Endothelial cell of umbilical vein (primary cell): Measurements from ENCODE around the gene SS18L1. TPM values are rescaled to one million over a fixed set of nuclear protein-coding genes. Genes with fewer than 3 reads are reported as not detected.

Source experiments
- BruUV-seq: library from RNA; stranded (reverse); fragments of 400-500 nt; replicated peaks from 2 replicates; lab custom pipeline; 2021; lab: Mats Ljungman, UMichigan
- CTCF ChIA-PET: fragments of 300-600, 350-600 bp; sonication (Branson Sonifier 250); formaldehyde crosslinking; loops from one replicate; lab custom pipeline; 2021; ENCODE audit warnings: antibody characterized with exemption, inconsistent platforms; lab: Charles Lee
- POLR2A ChIA-PET: fragments of 300-600, 350-600 bp; sonication (Branson Sonifier 250); formaldehyde crosslinking; loops from one replicate; lab custom pipeline; 2021; ENCODE audit warnings: antibody characterized with exemption, inconsistent platforms; lab: Charles Lee
- DNase-seq: peaks from one replicate; pipeline ENCODE4 v3.0.0-alpha.2; 2011; ENCODE audit warnings: low read depth, low spot score
- FAIRE-seq: peaks from 2 replicates; lab custom pipeline; 2011; peaks lifted over from hg19 to GRCh38; lab: Jason Lieb, UNC
- H2AFZ ChIP-seq: 2 replicates; pipeline ENCODE4 v1.6.0; 2012; ENCODE audit warnings: low read depth, low read length, control low read depth, inconsistent platforms
- H3K27ac ChIP-seq: 2 replicates; pipeline ENCODE4 v1.5.1; 2011; ENCODE audit warnings: low read depth, mild to moderate bottlenecking, control low read depth, low read length, moderate library complexity; ENCODE audit not compliant: insufficient read depth
- H3K27me3 ChIP-seq, 2 experiments: 2 replicates each; pipeline versions ENCODE4 v1.6.0 to v1.6.1; 2011; ENCODE audit warnings: low read length in 2 of 2, mixed read lengths in 1 of 2; ENCODE audit not compliant: control insufficient read depth in 2 of 2, insufficient read depth in 2 of 2
- H3K36me3 ChIP-seq, 2 experiments: 2 replicates in 1 of 2; 3 replicates in 1 of 2; pipeline ENCODE4 v1.5.1; 2011; ENCODE audit warnings: low read length in 2 of 2, mild to moderate bottlenecking in 1 of 2, moderate library complexity in 1 of 2; ENCODE audit not compliant: control insufficient read depth in 2 of 2, insufficient read depth in 2 of 2; ENCODE audit errors: extremely low read depth in 1 of 2
- H3K4me1 ChIP-seq: 3 replicates; pipeline ENCODE4 v1.5.1; 2011; ENCODE audit warnings: mild to moderate bottlenecking, low read length; ENCODE audit not compliant: control insufficient read depth, insufficient read depth; ENCODE audit errors: extremely low read depth
- H3K4me2 ChIP-seq: 2 replicates; pipeline ENCODE4 v1.6.1; 2011; ENCODE audit warnings: low read length, control low read depth, mixed read lengths; ENCODE audit not compliant: insufficient read depth
- H3K4me3 ChIP-seq, 3 experiments: fragments of 200-600 bp in 1 of 3; sonication (generic), shearing (Covaris generic) in 1 of 3; replicated peaks in 1 of 3; 2 replicates each; pipeline ENCODE4 v1.5.1; 2011 to 2016; ENCODE audit warnings: control low read depth in 3 of 3, low read length in 3 of 3, mild to moderate bottlenecking in 2 of 3, inconsistent platforms in 1 of 3, low read depth in 1 of 3, moderate library complexity in 1 of 3; ENCODE audit not compliant: insufficient read depth in 1 of 3
- H3K79me2 ChIP-seq: 2 replicates; pipeline ENCODE4 v1.6.0; 2012; ENCODE audit warnings: low read length, inconsistent platforms; ENCODE audit not compliant: control insufficient read depth, insufficient read depth
- H3K9ac ChIP-seq: replicated peaks from 2 replicates; pipeline ENCODE3; 2011; ENCODE audit warnings: low read length, control low read depth; ENCODE audit not compliant: insufficient read depth; ENCODE audit errors: extremely low read depth
- H3K9me1 ChIP-seq: replicated peaks from 3 replicates; pipeline ENCODE4 v1.6.0; 2011; ENCODE audit warnings: mild to moderate bottlenecking, low read length; ENCODE audit not compliant: control insufficient read depth, insufficient read depth; ENCODE audit errors: extremely low read depth
- H3K9me3 ChIP-seq: replicated peaks from 2 replicates; pipeline ENCODE4 v1.5.1; 2012; ENCODE audit warnings: low read length, inconsistent platforms; ENCODE audit not compliant: control insufficient read depth, insufficient read depth
- H4K20me1 ChIP-seq: replicated peaks from 2 replicates; pipeline ENCODE3; 2011; ENCODE audit warnings: mild to moderate bottlenecking, low read length; ENCODE audit not compliant: control insufficient read depth, insufficient read depth; ENCODE audit errors: extremely low read depth
- EZH2 ChIP-seq: IDR thresholded peaks from 2 replicates; pipeline ENCODE4 v1.6.1; 2012; ENCODE audit warnings: borderline replicate concordance, low read depth, mild to moderate bottlenecking, moderate library complexity, low read length, inconsistent platforms; ENCODE audit not compliant: severe bottlenecking
- FOS ChIP-seq: IDR thresholded peaks from 2 replicates; pipeline ENCODE4 v1.6.1; 2011; ENCODE audit warnings: mild to moderate bottlenecking, low read length, moderate library complexity, borderline replicate concordance; ENCODE audit not compliant: insufficient read depth
- GATA2 ChIP-seq: IDR thresholded peaks from 2 replicates; pipeline ENCODE4 v1.7.0; 2011; ENCODE audit warnings: low read depth, mild to moderate bottlenecking, moderate library complexity, mixed read lengths, low read length; ENCODE audit not compliant: insufficient read length, insufficient read depth
- JUN ChIP-seq: IDR thresholded peaks from 2 replicates; pipeline ENCODE4 v1.6.1; 2011; ENCODE audit warnings: borderline replicate concordance, low read depth; ENCODE audit not compliant: insufficient read length, insufficient read depth
- MYC ChIP-seq: IDR thresholded peaks from one replicate; pipeline ENCODE4 v1.6.1; 2011; ENCODE audit warnings: mild to moderate bottlenecking, low read depth, low read length
- POLR2A ChIP-seq: IDR thresholded peaks from 2 replicates; pipeline ENCODE4 v1.6.1; 2012; ENCODE audit warnings: low read depth, mild to moderate bottlenecking, control low read depth, low read length
- POLR2AphosphoS5 ChIP-seq: IDR thresholded peaks from 2 replicates; pipeline ENCODE4 v1.6.1; 2012; ENCODE audit warnings: low read depth, mild to moderate bottlenecking, control low read depth, low read length, moderate library complexity; ENCODE audit not compliant: insufficient read depth
- dilution Hi-C: fragments of 300-500 bp; cut with MboI; formaldehyde crosslinking; loops from one replicate; pipeline ENCODE4 v1.15.0; 2019; ENCODE audit warnings: low sequenced_read_pairs; ENCODE audit not compliant: extremely low pct_ligation_motif_present
- intact Hi-C: fragments of 100-400 bp; cut with micrococcal nuclease; formaldehyde crosslinking; loops from one replicate; pipeline ENCODE4 v1.10.0; 2022
- polyA plus RNA-seq, 4 experiments: library from polyadenylated mRNA; depleted of rRNA in 3 of 4; stranded (reverse) in 3 of 4; unstranded in 1 of 4; fragments of >200 nt; gene quantifications; 2 replicates each; pipeline versions ENCODE4 v1.2.1 to v1.2.3, GENCODE V29; 2011 to 2012; ENCODE audit warnings: missing spikeins in 1 of 4
- total RNA-seq: library from RNA; stranded (reverse); gene quantifications from 2 replicates; pipeline ENCODE4 v1.2.3, GENCODE V29; 2021
- TF ChIP-seq, protein P1 (sequence below), 2 donors: IDR thresholded peaks; 1 replicate in 1 of 2; 2 replicates in 1 of 2; pipeline ENCODE4 v1.5.1; 2011; ENCODE audit warnings: low read length in 2 of 2, mild to moderate bottlenecking in 2 of 2, moderate library complexity in 2 of 2, control low read depth in 1 of 2, inconsistent platforms in 1 of 2, low read depth in 1 of 2; ENCODE audit not compliant: insufficient read depth in 1 of 2; ENCODE audit errors: extremely low read depth in 1 of 2
- TF ChIP-seq, protein P2 (sequence below): IDR thresholded peaks from 2 replicates; pipeline ENCODE4 v1.6.1; 2011; ENCODE audit not compliant: insufficient read depth, insufficient read length

SS18L1 gene
- total and polyA plus RNA-seq, 2 donors (not counting 3 experiments of a cell fraction or from before 2014, with no cell fraction given): 15.4 to 21.7 TPM

DNA sequence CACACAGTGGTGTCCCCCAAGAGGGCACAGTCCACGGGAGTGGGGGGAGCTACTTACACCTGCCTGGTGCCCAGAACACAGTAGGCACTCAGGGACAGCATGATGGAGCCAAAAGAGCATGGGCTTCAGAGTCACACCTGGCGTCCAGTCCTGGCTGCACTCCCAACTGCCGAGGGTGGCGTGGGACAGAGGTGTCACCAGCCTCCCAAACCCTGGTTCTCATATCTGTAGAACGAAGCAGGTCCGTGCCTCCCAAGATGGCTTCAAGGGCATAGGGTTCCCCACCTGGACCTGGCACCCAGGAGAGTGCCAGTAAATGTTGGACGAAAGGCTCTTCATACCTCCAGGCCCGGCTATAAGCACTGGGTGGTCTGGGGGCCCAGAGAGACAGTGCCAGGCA, 67.6 kb downstream of the SS18L1 start:
- H4K20me1 ChIP-seq: no peaks in the 10 kb centered on the region
- H3K4me3 ChIP-seq: no peak overlapping the region
- H3K79me2 ChIP-seq: no peaks in the 10 kb centered on the region
- H3K9ac ChIP-seq: no peak overlapping the region
- POLR2A ChIA-PET: no interaction called here
- dilution Hi-C loops: no loop called here
- no peak for DNase-seq
- no peak overlapping the region for H2AFZ ChIP-seq
- H3K4me2 ChIP-seq: no peak overlapping the region
- H3K9me3 ChIP-seq: no peaks in the 10 kb centered on the region
- intact Hi-C loops: no loop called here
- no peaks in the 10 kb centered on the region for H3K4me1 ChIP-seq
- H3K27ac ChIP-seq: no peak overlapping the region
- H3K27me3 ChIP-seq: no peaks in the 10 kb centered on the region
- no peaks in the 10 kb centered on the region for H3K36me3 ChIP-seq
- no peak for TF ChIP-seq MYC
- TF ChIP-seq JUN: no peak
- no peak for TF ChIP-seq POLR2A
- no peak for TF ChIP-seq GATA2
- H3K9me1 ChIP-seq: no peaks in the 10 kb centered on the region
- no peak for FAIRE-seq
- CTCF ChIA-PET: no interaction called here
- no TSS peak for BruUV-seq

DNA sequence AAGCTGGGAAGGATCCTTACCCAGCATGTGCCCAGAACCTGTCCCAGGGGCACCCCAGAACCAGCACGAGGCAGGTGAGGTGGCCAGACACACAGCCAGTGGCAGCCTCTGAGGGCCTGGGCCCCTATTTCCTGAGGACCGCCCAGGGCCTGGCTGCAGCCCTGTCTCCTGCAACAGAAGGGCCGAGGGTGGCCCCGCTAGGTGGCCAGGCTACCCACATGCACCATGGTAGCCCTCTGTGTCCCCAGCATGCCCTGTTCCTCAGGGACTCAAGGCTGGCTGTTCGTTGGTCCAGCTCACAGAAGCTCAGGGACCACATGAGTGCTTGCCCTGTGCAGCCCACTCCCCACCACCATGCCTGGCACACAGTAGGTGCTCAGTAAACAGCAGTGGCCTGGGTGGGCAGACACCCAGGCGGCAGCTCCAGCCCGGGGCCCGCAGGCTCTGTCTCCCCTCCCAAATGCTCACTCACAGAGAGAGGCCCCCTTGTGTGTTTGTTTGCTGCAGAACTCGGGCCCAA, 68.3 kb downstream of the SS18L1 start:
- POLR2A ChIA-PET: no interaction called here

More for the DNA sequence above, 68.3 kb downstream of the SS18L1 start:
- Histone ChIP-seq H3K4me2 (no peak overlapping the region), H2AFZ (no peak overlapping the region), H4K20me1 (no peaks in the 10 kb centered on the region), H3K36me3 (no peaks in the 10 kb centered on the region), H3K79me2 (no peaks in the 10 kb centered on the region), H3K9me1 (no peaks in the 10 kb centered on the region), H3K9ac (no peak overlapping the region), H3K27ac (no peak overlapping the region), H3K4me3 (no peak overlapping the region), H3K4me1 (no peaks in the 10 kb centered on the region), H3K27me3 (no peaks in the 10 kb centered on the region), H3K9me3 (no peaks in the 10 kb centered on the region)
- CTCF ChIA-PET: no interaction called here
- DNase-seq: no peak
- no TSS peak for BruUV-seq
- FAIRE-seq: no peak
- dilution Hi-C loops (no loop called here), intact Hi-C loops (no loop called here)
- TF ChIP-seq, protein P1, sequence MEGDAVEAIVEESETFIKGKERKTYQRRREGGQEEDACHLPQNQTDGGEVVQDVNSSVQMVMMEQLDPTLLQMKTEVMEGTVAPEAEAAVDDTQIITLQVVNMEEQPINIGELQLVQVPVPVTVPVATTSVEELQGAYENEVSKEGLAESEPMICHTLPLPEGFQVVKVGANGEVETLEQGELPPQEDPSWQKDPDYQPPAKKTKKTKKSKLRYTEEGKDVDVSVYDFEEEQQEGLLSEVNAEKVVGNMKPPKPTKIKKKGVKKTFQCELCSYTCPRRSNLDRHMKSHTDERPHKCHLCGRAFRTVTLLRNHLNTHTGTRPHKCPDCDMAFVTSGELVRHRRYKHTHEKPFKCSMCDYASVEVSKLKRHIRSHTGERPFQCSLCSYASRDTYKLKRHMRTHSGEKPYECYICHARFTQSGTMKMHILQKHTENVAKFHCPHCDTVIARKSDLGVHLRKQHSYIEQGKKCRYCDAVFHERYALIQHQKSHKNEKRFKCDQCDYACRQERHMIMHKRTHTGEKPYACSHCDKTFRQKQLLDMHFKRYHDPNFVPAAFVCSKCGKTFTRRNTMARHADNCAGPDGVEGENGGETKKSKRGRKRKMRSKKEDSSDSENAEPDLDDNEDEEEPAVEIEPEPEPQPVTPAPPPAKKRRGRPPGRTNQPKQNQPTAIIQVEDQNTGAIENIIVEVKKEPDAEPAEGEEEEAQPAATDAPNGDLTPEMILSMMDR (IDR thresholded peaks at IDR 0.05; ENCODE audit: extremely low read depth in 1 of 2, insufficient read depth in 1 of 2, low read depth in 1 of 2, low read length in 2 of 2): no peak
- TF ChIP-seq FOS (no peak), EZH2 (no peak), POLR2A (no peak), MYC (no peak), JUN (no peak), GATA2 (no peak), POLR2AphosphoS5 (no peak)
- TF ChIP-seq, protein P2, sequence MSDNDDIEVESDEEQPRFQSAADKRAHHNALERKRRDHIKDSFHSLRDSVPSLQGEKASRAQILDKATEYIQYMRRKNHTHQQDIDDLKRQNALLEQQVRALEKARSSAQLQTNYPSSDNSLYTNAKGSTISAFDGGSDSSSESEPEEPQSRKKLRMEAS: no peak
